Mucosa of stomach (tissue), 1 donor: ENCODE results near the gene SENP1.
A peak's percentile ranks its signal among the peaks of the same experiment; 100 is the strongest.

ENCODE experiments used
- H3K27me3 ChIP-seq: one replicate; pipeline ENCODE4 v1.7.0; 2013; ENCODE audit warnings: mild to moderate bottlenecking, low read length; ENCODE audit not compliant: control insufficient read depth, insufficient read depth
- H3K36me3 ChIP-seq: one replicate; pipeline ENCODE4 v1.7.0; 2013; ENCODE audit warnings: low read length; ENCODE audit not compliant: control insufficient read depth, insufficient read depth
- H3K4me1 ChIP-seq: one replicate; pipeline ENCODE4 v1.7.0; 2013; ENCODE audit warnings: mild to moderate bottlenecking, low read length; ENCODE audit not compliant: control insufficient read depth, insufficient read depth
- H3K4me3 ChIP-seq: one replicate; pipeline ENCODE4 v1.7.0; 2013; ENCODE audit warnings: low read length
- H3K9ac ChIP-seq: one replicate; pipeline ENCODE4 v1.7.0; 2013; ENCODE audit warnings: mild to moderate bottlenecking, low read length, moderate library complexity
- H3K9me3 ChIP-seq: one replicate; pipeline ENCODE4 v1.7.0; 2013; ENCODE audit warnings: mild to moderate bottlenecking, low read length, moderate library complexity; ENCODE audit not compliant: control insufficient read depth
- donor health status: Pancreatic carcinoma.

SENP1 gene

DNA sequence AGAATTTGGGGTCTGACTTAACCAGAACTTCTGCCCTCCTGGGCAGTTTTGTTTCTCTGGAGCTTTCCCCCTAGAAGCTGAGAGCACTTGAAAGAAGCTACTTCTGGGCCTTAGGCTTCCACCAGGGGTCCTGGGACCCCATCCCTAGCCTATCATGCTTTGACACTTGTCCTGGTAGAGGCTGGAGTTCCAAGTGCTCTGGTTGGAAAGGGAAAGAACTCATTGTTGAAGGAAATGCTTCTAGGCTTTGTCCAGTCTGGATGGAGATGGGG lies 100.2 kb downstream of the SENP1 start:
- H3K4me1 ChIP-seq = peaks cover 34% of the 10 kb centered on the region
- no peak overlapping the region for H3K4me3 ChIP-seq
- no peaks in the 10 kb centered on the region for H3K36me3 ChIP-seq
- H3K27me3 ChIP-seq = peaks cover 79% of the 10 kb centered on the region
- no peaks in the 10 kb centered on the region for H3K9me3 ChIP-seq
- no peak overlapping the region for H3K9ac ChIP-seq

DNA sequence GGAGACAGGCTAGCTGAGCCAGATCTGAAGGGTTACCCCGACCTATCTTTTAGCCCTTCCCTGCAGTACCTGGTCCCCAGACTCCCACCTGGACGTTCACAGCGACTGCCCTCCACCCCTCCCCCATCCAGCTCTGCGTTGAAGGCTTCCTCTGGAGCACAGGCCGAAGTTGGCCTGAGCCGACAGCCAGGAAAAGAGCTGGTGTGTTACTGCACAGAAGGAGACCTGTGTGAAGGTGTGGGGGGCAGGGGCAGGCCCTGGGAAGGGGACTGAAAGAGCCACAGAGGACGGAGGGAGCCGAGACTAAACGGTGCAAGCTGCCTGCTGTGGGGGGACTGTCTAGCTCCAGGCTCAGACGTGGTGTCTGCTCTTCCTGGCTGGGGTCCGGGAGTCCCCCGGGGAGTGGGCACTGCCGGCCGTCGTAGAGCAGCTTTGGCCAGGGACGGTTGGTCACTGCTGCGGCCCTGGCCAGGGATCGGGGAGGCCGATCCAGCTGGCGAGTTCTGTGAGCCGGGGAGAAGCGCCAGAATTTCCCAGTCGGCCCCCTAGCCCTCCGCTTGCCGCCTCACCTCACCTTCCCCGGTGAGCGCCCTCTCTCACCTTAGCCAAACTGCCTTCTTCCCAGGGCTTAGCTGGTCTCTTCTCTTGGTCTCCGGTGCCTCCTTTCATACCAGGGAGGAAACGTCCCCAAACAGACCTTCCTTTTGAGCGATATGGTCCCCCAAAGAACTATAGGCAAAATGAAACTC lies 100.7 kb downstream of the SENP1 start:
- H3K9me3 ChIP-seq = no peaks in the 10 kb centered on the region
- peaks cover 84% of the 10 kb centered on the region for H3K27me3 ChIP-seq
- no peak overlapping the region for H3K4me3 ChIP-seq
- no peak overlapping the region for H3K9ac ChIP-seq
- peaks cover 34% of the 10 kb centered on the region for H3K4me1 ChIP-seq
- no peaks in the 10 kb centered on the region for H3K36me3 ChIP-seq

DNA sequence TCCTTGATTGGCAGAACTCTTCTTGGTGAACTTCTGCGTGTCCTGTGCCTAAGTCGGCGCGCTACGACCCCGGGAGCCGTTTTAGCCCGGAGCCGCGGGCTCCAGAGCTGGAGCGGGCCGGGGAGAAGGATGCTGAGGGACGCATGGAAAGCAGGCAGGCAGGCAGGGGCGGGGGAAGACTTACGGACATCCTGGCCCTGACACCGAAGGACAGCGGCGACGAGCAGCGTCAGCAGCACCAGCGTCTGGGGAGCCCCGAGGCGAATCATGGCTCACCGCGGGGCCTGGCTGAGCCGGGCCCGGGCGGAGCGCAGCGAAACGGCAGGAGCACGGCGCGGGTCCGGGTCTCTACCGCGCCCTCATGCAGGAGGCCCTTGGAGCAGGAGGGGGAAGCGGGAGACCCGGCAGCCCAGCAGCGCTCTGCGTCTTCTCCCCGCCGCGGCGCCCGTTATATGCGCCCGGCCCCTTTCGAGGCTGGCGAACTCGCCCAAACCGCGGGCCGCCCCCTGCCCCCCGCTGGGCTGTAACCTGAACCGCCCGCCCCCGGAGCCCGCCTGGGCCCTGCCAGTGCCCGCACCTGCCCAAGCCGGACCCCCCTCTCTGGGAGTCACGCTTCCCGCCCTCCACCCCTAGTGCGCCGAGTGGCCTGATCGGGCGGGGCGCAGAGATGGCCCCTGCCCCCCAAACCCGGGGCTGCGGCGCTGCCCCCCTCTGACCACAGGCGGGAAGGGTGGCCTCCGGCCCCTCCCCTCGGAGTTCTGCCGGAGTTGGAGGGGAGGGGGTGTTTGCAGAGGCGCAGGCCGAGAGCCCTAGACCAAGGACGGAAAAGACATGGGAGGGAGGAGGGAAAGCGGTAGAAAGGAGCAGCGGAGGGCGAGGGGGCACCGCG lies 101.6 kb downstream of the SENP1 start, which contains the start of gene COL2A1:
COL2A1 (minus strand) TSS at position 424 of the 889 bp plus-strand sequence; CDS start at position 269, 155 bp downstream.
- Histone ChIP-seq H3K9me3 (no peaks in the 10 kb centered on the region), H3K9ac (no peak within 1 kb of the TSS), H3K27me3 (peaks cover 87% of the 10 kb centered on the region), H3K4me1 (peaks cover 34% of the 10 kb centered on the region), H3K36me3 (no peaks in the 10 kb centered on the region), H3K4me3 (no peak within 1 kb of the TSS)

DNA sequence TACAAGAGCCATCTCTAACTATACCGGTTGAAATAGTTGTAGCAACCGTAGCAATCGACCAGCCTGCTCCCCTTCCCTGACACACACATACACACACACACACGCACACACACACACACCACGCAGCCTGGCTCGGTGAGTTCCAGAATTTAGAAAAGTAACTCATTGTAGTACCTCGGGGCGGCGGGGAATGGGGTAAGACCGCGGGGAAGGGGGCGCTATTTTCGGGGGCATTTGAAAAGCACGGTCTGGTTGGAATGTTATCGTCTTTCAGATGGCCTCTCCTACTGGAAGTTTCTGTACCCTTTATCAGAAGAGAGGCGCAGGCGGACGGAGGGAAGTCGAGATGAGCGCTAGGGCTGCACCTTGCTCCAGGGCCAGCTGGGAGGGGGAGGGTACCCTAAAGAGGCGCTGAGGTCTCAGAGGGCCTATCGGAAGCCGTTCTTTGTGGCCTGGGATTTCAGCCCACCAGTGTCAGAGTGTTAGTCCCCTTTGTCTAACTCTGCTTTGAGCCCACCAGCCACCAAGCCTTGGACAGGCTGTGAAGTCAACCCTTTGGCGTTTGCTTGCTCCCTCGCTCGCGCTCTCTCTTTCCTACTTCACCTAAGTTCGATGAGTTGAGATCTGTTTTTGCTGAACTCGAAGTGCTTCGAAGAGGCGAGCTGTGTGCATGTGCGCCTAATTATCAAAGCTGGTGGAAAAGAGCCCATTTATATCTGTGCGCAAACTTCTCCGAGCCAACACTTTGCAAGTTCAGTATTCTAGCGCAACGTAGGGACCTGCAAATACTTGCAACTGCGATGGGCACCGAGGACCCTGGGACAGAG lies 102.4 kb downstream of the SENP1 start:
- Histone ChIP-seq H3K36me3 (no peaks in the 10 kb centered on the region), H3K27me3 (peaks cover 87% of the 10 kb centered on the region), H3K9me3 (no peaks in the 10 kb centered on the region), H3K9ac (no peak overlapping the region), H3K4me3 (no peak overlapping the region), H3K4me1 (peaks cover 34% of the 10 kb centered on the region)

DNA sequence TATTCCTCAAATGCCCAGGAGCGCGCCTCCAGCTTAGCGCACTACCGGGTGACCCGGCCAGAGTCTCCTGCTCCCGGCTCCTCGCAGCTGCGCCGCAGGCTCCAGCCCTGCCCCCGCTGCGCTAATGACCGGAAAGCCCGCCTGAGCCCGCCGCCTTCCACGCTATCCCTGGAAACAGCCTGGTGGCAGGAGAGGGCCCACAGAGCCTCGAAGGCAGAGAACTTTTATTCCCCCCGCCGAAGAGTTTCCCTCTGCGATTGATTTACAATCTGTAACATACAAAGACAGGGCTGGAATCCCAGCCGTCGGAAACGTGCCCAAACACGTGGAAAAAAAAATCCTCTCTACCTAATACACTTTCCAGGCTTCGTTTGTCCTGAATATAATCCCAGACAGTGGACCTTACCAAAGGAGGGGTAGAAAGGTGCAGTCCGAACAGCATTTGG lies 103.1 kb downstream of the SENP1 start:
- Histone ChIP-seq H3K9ac (no peak overlapping the region), H3K9me3 (no peaks in the 10 kb centered on the region), H3K4me1 (peaks cover 34% of the 10 kb centered on the region), H3K4me3 (no peak overlapping the region), H3K36me3 (no peaks in the 10 kb centered on the region), H3K27me3 (peaks cover 87% of the 10 kb centered on the region)

DNA sequence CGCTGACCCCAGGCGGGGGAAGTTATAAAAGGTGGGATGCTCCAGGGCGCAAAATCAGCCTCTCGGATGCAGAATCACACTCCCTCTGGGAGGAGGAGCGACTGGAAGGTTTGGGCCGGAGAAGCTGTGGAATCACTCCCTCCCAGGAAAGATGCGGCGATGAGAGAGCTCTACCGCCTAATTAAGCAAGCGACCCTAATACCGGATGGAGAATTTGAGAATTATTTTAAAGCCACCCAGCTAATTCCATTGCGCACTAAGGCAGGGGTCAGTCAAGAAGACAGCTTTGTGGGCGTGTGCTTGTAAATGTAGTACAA lies 103.5 kb downstream of the SENP1 start:
- H3K36me3 ChIP-seq = no peaks in the 10 kb centered on the region
- no peak overlapping the region for H3K9ac ChIP-seq
- no peaks in the 10 kb centered on the region for H3K9me3 ChIP-seq
- no peak overlapping the region for H3K4me3 ChIP-seq
- peaks cover 92% of the 10 kb centered on the region for H3K27me3 ChIP-seq
- H3K4me1 ChIP-seq = peaks cover 34% of the 10 kb centered on the region

DNA sequence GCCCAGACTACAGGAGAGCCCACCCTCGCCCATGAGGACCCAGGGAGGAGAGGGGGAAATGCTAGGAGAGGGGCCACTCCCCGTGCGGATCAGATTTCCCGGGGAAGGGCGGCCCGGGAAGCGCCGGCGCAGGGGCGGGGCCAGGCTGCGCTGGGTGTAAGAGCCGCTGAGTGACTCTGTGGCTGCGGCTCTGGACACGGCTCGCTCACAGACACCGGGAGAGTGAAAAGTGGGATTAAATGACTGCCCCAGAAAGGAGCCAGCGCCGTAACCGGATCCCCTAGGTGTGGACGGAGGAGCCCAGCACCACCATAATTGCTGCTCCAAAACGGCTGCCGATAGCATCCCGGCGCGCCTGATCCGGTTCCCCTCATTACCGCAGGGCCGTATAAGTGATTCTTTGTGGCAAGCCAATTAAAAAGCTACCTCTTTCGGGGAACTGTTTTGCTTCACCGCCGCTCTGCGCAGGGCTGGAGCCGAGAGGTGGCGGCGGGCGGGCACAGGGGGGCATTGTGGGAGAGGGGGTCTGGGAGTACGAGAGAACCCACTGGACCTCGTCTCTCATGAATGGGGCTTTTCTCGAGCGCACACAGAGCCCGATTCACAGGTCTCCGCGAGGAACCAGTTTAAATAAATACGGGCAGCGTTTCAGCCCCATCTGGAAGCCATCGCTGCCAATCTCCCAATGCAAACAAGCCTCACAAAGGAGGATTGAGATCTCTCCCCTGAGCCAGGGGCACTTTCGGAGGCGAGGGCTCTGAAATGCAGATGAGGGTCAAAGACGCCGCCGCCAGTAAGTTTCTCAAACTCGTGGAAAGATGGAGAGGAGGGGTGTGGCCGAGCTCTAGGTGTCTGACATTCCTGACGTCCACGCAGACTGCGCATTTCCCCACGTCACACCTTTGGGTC lies 104.1 kb downstream of the SENP1 start:
- no peak overlapping the region for H3K9ac ChIP-seq
- H3K27me3 ChIP-seq = peaks cover 92% of the 10 kb centered on the region
- peak overlapping the region; percentile 18 for H3K4me3 ChIP-seq

DNA sequence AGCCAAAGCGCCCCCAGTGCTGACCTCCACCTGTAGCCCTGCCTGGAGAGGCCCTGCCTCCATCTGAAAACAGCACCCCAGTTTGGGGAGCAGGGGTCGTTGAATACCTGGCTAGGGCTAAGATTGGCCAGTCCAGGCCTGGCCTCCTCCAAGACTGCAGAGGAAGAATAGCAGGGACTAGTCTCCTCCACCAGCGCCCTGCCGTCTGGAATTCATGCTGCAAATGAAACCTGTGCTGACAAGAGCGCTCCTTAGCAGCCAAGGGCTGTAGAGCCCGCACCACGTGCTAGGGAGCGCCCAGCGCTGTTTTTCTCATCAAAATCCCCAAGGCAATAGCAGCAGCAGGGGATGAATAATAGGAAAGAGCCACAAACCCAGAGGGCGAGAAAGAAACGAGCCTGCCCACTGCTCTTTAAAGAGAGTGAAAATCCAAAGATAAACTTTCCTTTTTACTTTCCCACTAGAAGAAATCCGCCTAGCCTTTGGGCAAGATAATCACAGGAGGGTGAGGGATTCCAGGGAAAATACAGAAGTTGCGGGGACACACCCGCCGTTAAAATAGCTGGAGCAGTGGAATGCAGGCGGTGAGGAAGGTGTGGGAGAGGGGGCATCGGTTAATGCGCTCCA lies 104.9 kb downstream of the SENP1 start:
- Histone ChIP-seq H3K4me1 (peaks cover 34% of the 10 kb centered on the region), H3K4me3 (peak overlapping the region; percentile 18), H3K9me3 (no peaks in the 10 kb centered on the region), H3K27me3 (peaks cover 89% of the 10 kb centered on the region), H3K36me3 (no peaks in the 10 kb centered on the region), H3K9ac (no peak overlapping the region)

More for the DNA sequence above, 104.1 kb downstream of the SENP1 start:
- Histone ChIP-seq H3K4me1 (peaks cover 34% of the 10 kb centered on the region), H3K9me3 (no peaks in the 10 kb centered on the region), H3K36me3 (no peaks in the 10 kb centered on the region)

DNA sequence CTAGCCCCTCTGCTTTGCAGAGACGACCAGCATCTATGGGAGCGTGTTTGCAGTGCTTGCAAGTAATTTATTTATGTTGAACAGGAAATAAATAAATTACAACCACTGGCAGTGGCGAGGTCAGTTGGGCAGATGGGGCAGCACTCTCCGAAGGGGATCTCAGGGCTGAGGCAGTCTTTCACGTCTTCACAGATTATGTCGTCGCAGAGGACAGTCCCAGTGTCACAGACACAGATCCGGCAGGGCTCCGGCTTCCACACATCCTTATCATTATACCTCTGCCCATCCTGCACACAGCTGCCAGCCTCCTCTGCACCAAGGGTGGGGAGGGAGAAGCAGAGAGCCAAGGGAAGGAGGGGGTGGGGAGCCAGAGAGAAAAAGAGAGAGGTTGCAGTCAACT lies 106.1 kb downstream of the SENP1 start:
- no peaks in the 10 kb centered on the region for H3K9me3 ChIP-seq
- peaks cover 84% of the 10 kb centered on the region for H3K27me3 ChIP-seq
- no peaks in the 10 kb centered on the region for H3K36me3 ChIP-seq
- H3K4me1 ChIP-seq = peaks cover 31% of the 10 kb centered on the region
- H3K4me3 ChIP-seq = no peak overlapping the region
- no peak overlapping the region for H3K9ac ChIP-seq

DNA sequence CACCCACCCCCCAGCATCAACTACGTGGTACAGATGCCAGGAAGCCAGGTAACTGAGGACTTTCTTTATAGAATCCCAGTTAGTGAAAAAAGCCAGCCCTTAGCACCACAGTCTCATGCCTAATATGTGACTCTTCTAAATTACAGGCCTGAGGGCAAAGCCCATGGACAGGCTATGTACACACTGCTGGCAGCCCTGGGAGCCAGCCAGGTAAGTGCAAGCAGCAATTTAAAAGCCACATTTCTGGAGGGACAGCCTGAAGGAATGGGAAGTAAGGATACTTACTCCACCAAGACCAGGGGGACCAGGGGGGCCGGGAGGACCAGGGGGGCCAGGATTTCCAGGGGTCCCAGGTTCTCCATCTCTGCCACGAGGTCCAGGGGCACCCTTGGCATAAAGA lies 108.6 kb downstream of the SENP1 start:
- Histone ChIP-seq H3K4me3 (no peak overlapping the region), H3K9me3 (no peaks in the 10 kb centered on the region), H3K27me3 (peaks cover 63% of the 10 kb centered on the region), H3K9ac (no peak overlapping the region), H3K36me3 (no peaks in the 10 kb centered on the region), H3K4me1 (peaks cover 15% of the 10 kb centered on the region)

DNA sequence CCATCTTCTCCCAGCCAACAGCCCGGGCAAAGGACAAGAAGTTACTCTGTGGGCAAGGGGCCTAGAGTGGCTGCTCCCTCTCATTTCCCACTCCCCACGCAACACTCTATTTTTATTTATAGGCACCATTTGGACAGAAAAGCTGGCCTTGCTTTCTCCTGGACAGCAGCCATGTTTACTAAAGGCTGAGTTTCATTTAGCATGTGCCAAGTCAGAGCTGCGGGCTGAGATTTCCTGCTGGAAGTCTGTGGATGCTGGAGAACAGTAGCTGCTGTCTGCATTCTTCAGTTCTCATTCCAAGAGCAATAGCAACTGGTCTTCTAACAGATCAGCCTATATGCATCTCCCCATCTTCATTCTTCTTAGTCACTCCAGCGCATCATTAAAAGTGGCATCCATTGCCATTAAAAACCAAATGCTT lies 109.9 kb downstream of the SENP1 start:
- Histone ChIP-seq H3K36me3 (no peaks in the 10 kb centered on the region), H3K4me1 (peaks cover 2% of the 10 kb centered on the region), H3K9ac (no peak overlapping the region), H3K9me3 (no peaks in the 10 kb centered on the region), H3K4me3 (no peak overlapping the region), H3K27me3 (peaks cover 54% of the 10 kb centered on the region)
